ENCODE measurements around the gene CCDC78.

CCDC78 gene

GRCh38 chr16:733382-734207 is 7.4 kb upstream of the CCDC78 start:
- no peaks in the 10 kb centered on the region for H3K27me3 ChIP-seq (ENCODE audit: control insufficient read depth, insufficient read depth, low read length)
- no peak overlapping the region for H3K9ac ChIP-seq (ENCODE audit: low read length)
- no peak overlapping the region for H3K4me3 ChIP-seq (ENCODE audit: low read length)
- no peaks in the 10 kb centered on the region for H3K4me1 ChIP-seq (ENCODE audit: control insufficient read depth, low read depth, low read length)
- H3K9me3 ChIP-seq (ENCODE audit: control insufficient read depth, low read depth, low read length): no peaks in the 10 kb centered on the region
- H3K36me3 ChIP-seq (ENCODE audit: control insufficient read depth, low read depth, low read length): peaks cover 5% of the 10 kb centered on the region
- no peak overlapping the region for H3K27ac ChIP-seq (ENCODE audit: low read length)

- Histone ChIP-seq H3K27me3 (ENCODE audit: control insufficient read depth, insufficient read depth, low read length) (no peaks in the 10 kb centered on the region), H3K9ac (ENCODE audit: low read length) (no peak overlapping the region), H3K36me3 (ENCODE audit: control insufficient read depth, low read depth, low read length) (peaks cover 5% of the 10 kb centered on the region), H3K9me3 (ENCODE audit: control insufficient read depth, low read depth, low read length) (no peaks in the 10 kb centered on the region), H3K4me1 (ENCODE audit: control insufficient read depth, low read depth, low read length) (no peaks in the 10 kb centered on the region), H3K27ac (ENCODE audit: low read length) (no peak overlapping the region), H3K4me3 (ENCODE audit: low read length) (no peak overlapping the region)
Measured at GRCh38 chr16:732936-733335, 6.7 kb upstream of the CCDC78 start.

- Histone ChIP-seq H3K36me3 (ENCODE audit: control insufficient read depth, low read depth, low read length) (peaks cover 5% of the 10 kb centered on the region), H3K4me1 (ENCODE audit: control insufficient read depth, low read depth, low read length) (no peaks in the 10 kb centered on the region), H3K27me3 (ENCODE audit: control insufficient read depth, insufficient read depth, low read length) (peaks cover 4% of the 10 kb centered on the region), H3K27ac (ENCODE audit: low read length) (no peak overlapping the region), H3K9me3 (ENCODE audit: control insufficient read depth, low read depth, low read length) (no peaks in the 10 kb centered on the region), H3K4me3 (ENCODE audit: low read length) (no peak overlapping the region), H3K9ac (ENCODE audit: low read length) (no peak overlapping the region)
Measured at GRCh38 chr16:732332-732731, 6.1 kb upstream of the CCDC78 start.

GRCh38 chr16:730666-731509 is 4.6 kb upstream of the CCDC78 start:
- peaks cover 1% of the 10 kb centered on the region for H3K36me3 ChIP-seq (ENCODE audit: control insufficient read depth, low read depth, low read length)
- no peak overlapping the region for H3K4me3 ChIP-seq (ENCODE audit: low read length)
- no peak overlapping the region for H3K9ac ChIP-seq (ENCODE audit: low read length)

GRCh38 chr16:729768-730665 is 3.8 kb upstream of the CCDC78 start:
- Histone ChIP-seq H3K4me1 (ENCODE audit: control insufficient read depth, low read depth, low read length) (no peaks in the 10 kb centered on the region), H3K4me3 (ENCODE audit: low read length) (no peak overlapping the region), H3K9ac (ENCODE audit: low read length) (no peak overlapping the region), H3K27me3 (ENCODE audit: control insufficient read depth, insufficient read depth, low read length) (peaks cover 18% of the 10 kb centered on the region), H3K9me3 (ENCODE audit: control insufficient read depth, low read depth, low read length) (no peaks in the 10 kb centered on the region), H3K36me3 (ENCODE audit: control insufficient read depth, low read depth, low read length) (no peaks in the 10 kb centered on the region), H3K27ac (ENCODE audit: low read length) (no peak overlapping the region)

More at GRCh38 chr16:730666-731509, 4.6 kb upstream of the CCDC78 start:
- Histone ChIP-seq H3K27ac (ENCODE audit: low read length) (no peak overlapping the region), H3K27me3 (ENCODE audit: control insufficient read depth, insufficient read depth, low read length) (peaks cover 13% of the 10 kb centered on the region), H3K9me3 (ENCODE audit: control insufficient read depth, low read depth, low read length) (no peaks in the 10 kb centered on the region), H3K4me1 (ENCODE audit: control insufficient read depth, low read depth, low read length) (no peaks in the 10 kb centered on the region)

GRCh38 chr16:728890-729744 is 2.9 kb upstream of the CCDC78 start:
- no peaks in the 10 kb centered on the region for H3K36me3 ChIP-seq (ENCODE audit: control insufficient read depth, low read depth, low read length)
- H3K9ac ChIP-seq (ENCODE audit: low read length): no peak overlapping the region
- H3K9me3 ChIP-seq (ENCODE audit: control insufficient read depth, low read depth, low read length): no peaks in the 10 kb centered on the region
- H3K4me1 ChIP-seq (ENCODE audit: control insufficient read depth, low read depth, low read length): no peaks in the 10 kb centered on the region
- no peak overlapping the region for H3K27ac ChIP-seq (ENCODE audit: low read length)
- H3K27me3 ChIP-seq (ENCODE audit: control insufficient read depth, insufficient read depth, low read length): peaks cover 18% of the 10 kb centered on the region
- peak overlapping the region; percentile 33 for H3K4me3 ChIP-seq (ENCODE audit: low read length)

- Histone ChIP-seq H3K9me3 (ENCODE audit: control insufficient read depth, low read depth, low read length) (no peaks in the 10 kb centered on the region), H3K36me3 (ENCODE audit: control insufficient read depth, low read depth, low read length) (no peaks in the 10 kb centered on the region), H3K27me3 (ENCODE audit: control insufficient read depth, insufficient read depth, low read length) (peaks cover 18% of the 10 kb centered on the region), H3K9ac (ENCODE audit: low read length) (peak overlapping the region; percentile 32), H3K4me1 (ENCODE audit: control insufficient read depth, low read depth, low read length) (no peaks in the 10 kb centered on the region), H3K4me3 (ENCODE audit: low read length) (peak overlapping the region; percentile 33), H3K27ac (ENCODE audit: low read length) (no peak overlapping the region)
Measured at GRCh38 chr16:728131-728889, 2.1 kb upstream of the CCDC78 start.

- H3K27me3 ChIP-seq (ENCODE audit: control insufficient read depth, insufficient read depth, low read length): peaks cover 18% of the 10 kb centered on the region
- H3K4me1 ChIP-seq (ENCODE audit: control insufficient read depth, low read depth, low read length): no peaks in the 10 kb centered on the region
- H3K9ac ChIP-seq (ENCODE audit: low read length): peak overlapping the region; percentile 36
- H3K9me3 ChIP-seq (ENCODE audit: control insufficient read depth, low read depth, low read length): no peaks in the 10 kb centered on the region
- no peaks in the 10 kb centered on the region for H3K36me3 ChIP-seq (ENCODE audit: control insufficient read depth, low read depth, low read length)
- no peak overlapping the region for H3K27ac ChIP-seq (ENCODE audit: low read length)
- H3K4me3 ChIP-seq (ENCODE audit: low read length): peak overlapping the region; percentile 73
Measured at GRCh38 chr16:727291-727977, 1.2 kb upstream of the CCDC78 start.

GRCh38 chr16:726188-726437 is 130 bp downstream of the CCDC78 start:
- Histone ChIP-seq H3K4me3 (ENCODE audit: low read length) (peak overlapping the region; percentile 59), H3K4me1 (ENCODE audit: control insufficient read depth, low read depth, low read length) (no peaks in the 10 kb centered on the region), H3K36me3 (ENCODE audit: control insufficient read depth, low read depth, low read length) (no peaks in the 10 kb centered on the region), H3K9ac (ENCODE audit: low read length) (no peak overlapping the region), H3K27me3 (ENCODE audit: control insufficient read depth, insufficient read depth, low read length) (peaks cover 18% of the 10 kb centered on the region), H3K27ac (ENCODE audit: low read length) (no peak overlapping the region), H3K9me3 (ENCODE audit: control insufficient read depth, low read depth, low read length) (no peaks in the 10 kb centered on the region)
